NB4 (cell line): ENCODE results near the gene PILRA.

Source experiments
- DNase-seq: peaks from one replicate; pipeline ENCODE4 v3.0.0; 2010; ENCODE audit warnings: low read depth
- H3K4me3 ChIP-seq: one replicate; pipeline ENCODE4 v1.5.1; 2011; ENCODE audit warnings: mild to moderate bottlenecking, low read depth, low read length, moderate library complexity
- CTCF ChIP-seq: IDR thresholded peaks from one replicate; pipeline ENCODE4 v1.5.1; 2012; ENCODE audit warnings: low read depth, low read length
- MAX ChIP-seq: IDR thresholded peaks from 2 replicates; pipeline ENCODE4 v1.6.1; 2011; ENCODE audit warnings: low read depth, low read length
- MYC ChIP-seq: IDR thresholded peaks from 2 replicates; pipeline ENCODE4 v1.6.1; 2011; ENCODE audit warnings: low read depth, low read length
- POLR2A ChIP-seq: IDR thresholded peaks from 2 replicates; pipeline ENCODE4 v1.6.1; 2011; ENCODE audit warnings: mild to moderate bottlenecking; ENCODE audit not compliant: insufficient read length; ENCODE audit errors: extremely low read depth

Gene PILRA

DNA sequence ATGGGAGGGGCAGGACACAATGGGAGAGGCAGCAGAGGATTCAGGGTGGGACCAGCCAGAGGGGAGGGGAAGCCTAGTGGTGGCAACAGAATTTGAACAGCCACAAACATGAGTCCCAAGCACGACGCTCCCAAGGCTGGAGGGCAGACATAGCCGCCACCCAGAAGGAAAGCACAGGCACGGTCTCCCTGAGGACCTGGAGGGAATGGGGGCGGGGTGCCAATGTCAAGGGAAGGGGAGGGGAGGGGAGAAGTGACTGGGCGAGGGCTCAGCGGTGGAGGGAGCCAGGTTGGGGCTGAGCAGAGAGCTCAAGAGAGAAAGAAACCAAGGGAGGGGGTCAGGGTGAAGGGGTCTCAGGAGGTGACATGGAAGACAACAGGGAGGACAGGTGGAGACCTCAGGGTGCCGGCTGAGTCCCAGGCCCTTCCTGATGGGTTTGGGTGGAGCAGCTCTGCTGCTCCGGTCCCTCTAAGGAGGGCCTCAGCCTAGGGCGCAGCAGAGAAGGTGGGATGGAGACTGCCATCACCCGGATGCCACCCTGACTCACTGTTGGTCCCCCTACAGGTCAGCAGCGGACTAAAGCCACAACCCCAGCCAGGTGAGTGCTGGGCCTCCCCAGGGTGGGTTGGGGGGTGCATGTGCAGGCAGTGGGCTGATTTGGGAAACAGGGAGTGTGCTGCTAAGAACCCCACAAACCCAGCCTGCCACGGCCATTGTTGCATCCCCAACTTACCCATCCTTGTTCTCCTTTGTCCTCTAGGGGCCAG, 24.2 kb downstream of the PILRA start:
- DNase-seq = peak; percentile 81
- H3K4me3 ChIP-seq = peak overlapping the region; percentile 1
- TF ChIP-seq POLR2A (no peak), CTCF (peak; percentile 1)

DNA sequence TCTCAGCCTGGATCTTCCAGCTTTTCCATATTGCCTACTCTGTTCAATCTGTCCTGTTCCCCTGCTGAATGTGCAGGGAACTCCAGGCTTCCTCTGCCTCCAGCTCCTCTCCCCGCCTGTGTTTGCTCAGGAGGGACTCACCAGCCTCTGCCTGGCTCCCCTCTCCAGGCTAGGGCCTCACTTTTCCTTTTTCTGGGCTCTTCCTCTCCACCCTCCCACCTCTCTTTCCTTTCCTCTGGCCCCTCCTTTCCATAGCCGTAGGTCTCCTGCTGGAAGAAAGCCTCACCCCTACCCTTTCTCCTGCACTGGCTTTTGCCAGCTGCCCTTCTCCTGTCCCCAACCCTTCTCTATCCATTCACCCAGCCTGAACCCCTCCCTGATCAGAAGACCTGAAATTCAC, 25.0 kb downstream of the PILRA start:
- H3K4me3 ChIP-seq = no peak overlapping the region
- DNase-seq = no peak
- TF ChIP-seq POLR2A (no peak), MYC (no peak), MAX (no peak)

GRCh38 chr7:100400041-100400440, 26.8 kb downstream of the PILRA start:
- no peak overlapping the region for H3K4me3 ChIP-seq
- TF ChIP-seq MAX (no peak), MYC (no peak), CTCF (no peak), POLR2A (no peak)
- DNase-seq = no peak

GRCh38 chr7:100400656-100401055, 27.4 kb downstream of the PILRA start:
- H3K4me3 ChIP-seq = no peak overlapping the region
- DNase-seq = peak; percentile 70
- TF ChIP-seq MAX (no peak), CTCF (peak; percentile 41), MYC (no peak), POLR2A (no peak)

DNA sequence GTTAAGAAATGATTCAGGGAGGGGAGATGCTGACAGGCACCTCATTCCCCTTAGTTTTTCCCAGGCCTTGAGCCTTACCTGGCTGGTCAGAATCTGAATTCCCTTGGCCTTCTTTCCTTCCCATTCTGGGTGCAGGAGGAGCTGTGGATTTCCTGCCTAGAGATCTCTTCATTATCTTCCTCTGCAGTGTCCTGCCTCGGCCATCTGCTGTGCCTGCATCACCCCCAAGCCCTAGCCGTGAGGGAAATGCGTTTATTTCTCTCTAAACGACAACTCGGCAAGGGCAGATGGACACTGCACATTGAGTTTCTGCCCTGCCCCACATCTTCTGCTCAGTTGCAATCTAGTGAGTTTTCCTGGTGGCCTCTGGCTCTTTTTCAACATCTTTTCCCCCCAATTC, 28.5 kb downstream of the PILRA start:
- TF ChIP-seq MYC (no peak), MAX (no peak), POLR2A (no peak), CTCF (no peak)
- DNase-seq = no peak
- H3K4me3 ChIP-seq = no peak overlapping the region

DNA sequence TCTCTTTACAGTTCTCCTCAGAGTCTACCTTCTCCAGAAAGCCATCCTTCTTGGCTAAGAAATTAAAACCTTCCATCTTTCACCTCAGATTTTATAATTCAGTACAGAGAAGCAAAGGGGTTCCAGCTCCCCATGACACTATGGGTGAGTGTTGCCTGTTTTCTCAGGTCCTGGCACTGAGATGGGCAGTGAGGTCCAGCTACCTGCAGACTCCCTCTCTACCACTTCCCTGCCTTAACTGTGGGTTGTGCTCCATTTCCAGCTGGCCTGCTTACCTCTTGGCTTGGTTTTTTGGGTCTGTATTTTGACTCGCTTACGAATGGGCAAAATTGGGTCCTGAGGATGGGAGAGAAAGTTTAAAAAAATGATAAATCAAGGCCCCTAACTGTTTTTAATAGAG, 29.0 kb downstream of the PILRA start:
- no peak for DNase-seq
- H3K4me3 ChIP-seq = no peak overlapping the region
- TF ChIP-seq MYC = no peak

- TF ChIP-seq POLR2A (no peak), MYC (no peak), MAX (no peak), CTCF (no peak)
- no peak for DNase-seq
- H3K4me3 ChIP-seq = no peak overlapping the region
These were observed 33.5 kb downstream of the PILRA start for GRCh38 chr7:100406767-100407166.
